ENCODE data around the gene CASS4. TPM values are rescaled to one million over a fixed set of nuclear protein-coding genes. Genes with fewer than 3 reads are reported as not detected.

CASS4 gene
- total RNA-seq, 3 donors from 2014 or later = 0.61 to 1.0 (median 0.77) TPM

DNA sequence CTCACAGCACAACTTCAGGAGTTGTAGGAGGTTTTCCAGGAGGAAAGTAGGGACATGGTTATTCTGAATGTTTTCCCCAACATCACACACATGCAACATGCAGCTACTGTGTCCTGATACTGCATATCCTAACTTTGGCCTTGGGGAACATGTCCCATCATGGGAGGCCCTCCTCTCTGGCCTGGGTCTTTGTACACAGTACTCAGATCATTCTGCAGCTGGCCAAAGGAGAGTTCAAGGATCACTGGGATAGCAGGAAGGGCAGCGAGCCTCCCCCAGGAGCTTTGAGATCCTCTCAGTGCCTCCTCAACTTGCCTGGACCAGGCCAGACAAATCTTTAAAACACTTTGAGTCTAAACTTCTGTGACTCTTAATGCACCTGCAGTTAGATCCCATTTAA is 12.9 kb downstream of the CASS4 start:
- Histone ChIP-seq H3K36me3 (ENCODE audit: low read depth) (no peaks in the 10 kb centered on the region), H3K4me3 (no peak overlapping the region), H3K4me1 (ENCODE audit: low read depth) (no peaks in the 10 kb centered on the region), H3K9me3 (no peaks in the 10 kb centered on the region)
- intact Hi-C loops (cut with DNase I, micrococcal nuclease) = no loop called here
- DNase-seq (no peak), ATAC-seq (no peak)
- no peak for TF ChIP-seq CTCF (IDR thresholded peaks at IDR 0.05)

- Histone ChIP-seq H3K4me1 (ENCODE audit: low read depth) (no peaks in the 10 kb centered on the region), H3K9me3 (no peaks in the 10 kb centered on the region), H3K4me3 (no peak overlapping the region), H3K36me3 (ENCODE audit: low read depth) (no peaks in the 10 kb centered on the region)
- no peak for ATAC-seq
- intact Hi-C loops (cut with DNase I, micrococcal nuclease) = no loop called here
- TF ChIP-seq CTCF (IDR thresholded peaks at IDR 0.05) = no peak
- no peak for DNase-seq
These were observed 14.0 kb downstream of the CASS4 start for GRCh38 chr20:56426026-56426425.

DNA sequence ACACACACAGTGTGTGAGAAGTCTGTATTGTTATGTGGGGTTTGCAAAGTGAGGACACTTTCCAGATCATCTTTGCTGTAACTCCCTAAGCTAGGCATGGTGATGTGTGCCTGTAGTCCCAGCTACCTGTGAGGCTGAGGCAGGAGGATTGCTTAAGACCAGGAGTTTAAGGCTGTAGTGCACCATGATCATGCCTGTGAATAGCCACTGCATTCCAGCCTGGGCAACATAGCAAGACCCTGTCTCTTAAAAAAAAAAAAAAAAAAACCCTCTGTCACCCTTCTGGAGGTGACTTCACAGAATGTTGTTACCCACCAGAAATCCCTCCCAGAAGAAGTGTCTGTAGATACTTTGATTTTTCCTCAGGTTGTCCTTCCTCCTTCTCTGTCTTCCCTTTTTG is 14.9 kb downstream of the CASS4 start:
- Histone ChIP-seq H3K9me3 (no peaks in the 10 kb centered on the region), H3K4me1 (ENCODE audit: low read depth) (no peaks in the 10 kb centered on the region), H3K36me3 (ENCODE audit: low read depth) (no peaks in the 10 kb centered on the region), H3K4me3 (no peak overlapping the region)
- DNase-seq = no peak
- intact Hi-C loops (cut with DNase I, micrococcal nuclease) = no loop called here
- TF ChIP-seq CTCF (IDR thresholded peaks at IDR 0.05) = no peak
- ATAC-seq = no peak

- Histone ChIP-seq H3K36me3 (ENCODE audit: low read depth) (no peaks in the 10 kb centered on the region), H3K9me3 (no peaks in the 10 kb centered on the region), H3K4me1 (ENCODE audit: low read depth) (no peaks in the 10 kb centered on the region), H3K4me3 (no peak overlapping the region)
- DNase-seq = no peak
- intact Hi-C loops (cut with DNase I, micrococcal nuclease) = no loop called here
- ATAC-seq = no peak
- TF ChIP-seq CTCF (IDR thresholded peaks at IDR 0.05) = no peak
These were observed 15.7 kb downstream of the CASS4 start for GRCh38 chr20:56427797-56428196.

DNA sequence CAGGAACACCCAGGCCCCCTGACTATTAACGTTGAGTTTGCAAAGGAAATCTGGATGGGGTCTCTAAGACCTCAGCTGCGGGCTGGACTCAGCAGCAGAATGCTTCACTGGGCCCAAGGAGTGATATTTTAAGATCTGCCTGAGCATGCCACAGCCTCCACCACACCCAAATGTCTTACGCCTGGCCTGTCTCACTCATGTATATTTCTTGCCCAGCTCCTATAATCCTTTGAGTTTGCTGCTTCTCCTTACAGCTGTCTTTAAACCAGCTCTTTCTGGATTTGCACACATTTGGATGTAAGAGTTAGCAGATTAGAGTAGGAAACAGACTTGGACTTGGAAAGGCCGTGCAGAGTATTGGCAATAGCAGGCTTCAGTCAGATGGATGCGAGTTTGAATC is 16.4 kb downstream of the CASS4 start:
- Histone ChIP-seq H3K9me3 (no peaks in the 10 kb centered on the region), H3K4me3 (no peak overlapping the region), H3K4me1 (ENCODE audit: low read depth) (no peaks in the 10 kb centered on the region), H3K36me3 (ENCODE audit: low read depth) (no peaks in the 10 kb centered on the region)
- intact Hi-C loops (cut with DNase I, micrococcal nuclease) = no loop called here
- no peak for ATAC-seq
- no peak for TF ChIP-seq CTCF (IDR thresholded peaks at IDR 0.05)
- DNase-seq = no peak

- H3K9me3 ChIP-seq = no peaks in the 10 kb centered on the region
- DNase-seq = no peak
- no peaks in the 10 kb centered on the region for H3K36me3 ChIP-seq (ENCODE audit: low read depth)
- TF ChIP-seq CTCF (IDR thresholded peaks at IDR 0.05) = no peak
- ATAC-seq = no peak
- intact Hi-C loops (cut with DNase I, micrococcal nuclease) = no loop called here
- H3K4me1 ChIP-seq (ENCODE audit: low read depth) = no peaks in the 10 kb centered on the region
- no peak overlapping the region for H3K4me3 ChIP-seq
These were observed 16.8 kb downstream of the CASS4 start for GRCh38 chr20:56428881-56429280.
